Measurements from ENCODE around the gene SAA2. TPM values are rescaled to one million over a fixed set of nuclear protein-coding genes. Genes with fewer than 3 reads are reported as not detected.

SAA2 gene
- total RNA-seq, 1 experiment from 2014 or later = not detected

DNA sequence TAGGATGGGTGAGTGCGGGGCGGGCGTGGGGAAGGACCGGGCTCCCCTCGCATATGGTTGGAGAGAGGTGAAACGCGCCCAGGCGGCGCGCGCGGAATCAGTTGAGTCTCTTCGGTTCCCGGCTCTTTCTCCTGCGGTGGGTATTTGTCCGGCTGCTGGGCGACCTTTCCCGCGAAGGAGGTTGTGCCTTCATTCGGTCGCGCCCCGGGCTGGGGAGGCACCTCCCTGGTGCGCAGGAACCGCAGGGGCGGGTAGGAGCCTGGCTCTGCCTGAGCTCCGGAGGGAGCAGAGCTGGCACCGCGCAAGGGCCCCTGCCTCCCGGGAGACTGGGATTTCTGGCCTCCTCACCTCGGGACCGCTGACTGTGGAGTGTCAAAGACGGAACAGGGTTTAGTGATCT is 39.4 kb downstream of the SAA2 start:
- no peak overlapping the region for H3K4me2 ChIP-seq (ENCODE audit: insufficient read depth, insufficient read length, low read length)
- no CpG with 5 or more reads among the region's 33 CpGs for WGBS (ENCODE audit: extremely low coverage, insufficient read length, low lambda C conversion rate)
- Mint-ChIP-seq H3K27me3 (ENCODE audit: low read depth) (peaks cover 5% of the 10 kb centered on the region), H3K27ac (no peak overlapping the region), H3K4me1 (no peaks in the 10 kb centered on the region), H3K4me3 (no peak overlapping the region), H3K9me3 (no peaks in the 10 kb centered on the region), H3K36me3 (ENCODE audit: insufficient read depth in 1 of 3, low read depth in 3 of 3) (no peaks in the 10 kb centered on the region)
- H3K4ac ChIP-seq (ENCODE audit: low read depth, low read length) = no peak overlapping the region
- H2BK15ac ChIP-seq (ENCODE audit: low read depth, low read length) = no peak overlapping the region
- no peaks in the 10 kb centered on the region for H3K9me3 ChIP-seq (ENCODE audit: control insufficient read depth, low read depth, low read length)
- no peak overlapping the region for H2AK5ac ChIP-seq (ENCODE audit: insufficient read length, low read length)
- no peak overlapping the region for H3K14ac ChIP-seq (ENCODE audit: insufficient read depth, low read length)
- no peaks in the 10 kb centered on the region for H3K23me2 ChIP-seq (ENCODE audit: insufficient read length, low read depth, low read length, poor library complexity, severe bottlenecking)
- no peak overlapping the region for H2BK20ac ChIP-seq (ENCODE audit: low read depth, low read length, poor library complexity, severe bottlenecking)
- no peak overlapping the region for H2BK5ac ChIP-seq (ENCODE audit: insufficient read length, low read length)
- no peak overlapping the region for H3T11ph ChIP-seq (ENCODE audit: low read length)
- H3K9ac ChIP-seq (ENCODE audit: extremely low read depth, insufficient read length, low read length) = no peak overlapping the region
- no peak overlapping the region for H4K91ac ChIP-seq (ENCODE audit: insufficient read length, low read depth, low read length)
- H4K8ac ChIP-seq (replicated peaks; ENCODE audit: insufficient read length, low read depth, low read length) = no peak overlapping the region
- DNase-seq = no peak
- H3K4me1 ChIP-seq (ENCODE audit: insufficient read depth, low read length) = no peaks in the 10 kb centered on the region
- no peaks in the 10 kb centered on the region for H3K79me2 ChIP-seq (ENCODE audit: insufficient read depth, low read length)
- TF ChIP-seq CTCF (conservative IDR thresholded peaks at IDR 0.05) = no peak
- no peaks in the 10 kb centered on the region for H3K79me1 ChIP-seq (ENCODE audit: insufficient read depth, low read depth, low read length, poor library complexity, severe bottlenecking)
- H3K23ac ChIP-seq (ENCODE audit: insufficient read length, low read depth, low read length) = no peak overlapping the region
- H4K20me1 ChIP-seq (ENCODE audit: control insufficient read depth, insufficient read depth, insufficient read length) = no peaks in the 10 kb centered on the region
- H4K5ac ChIP-seq (ENCODE audit: insufficient read length, low read depth, low read length) = no peak overlapping the region
- no peak overlapping the region for H3K27ac ChIP-seq (ENCODE audit: insufficient read length, low read depth, low read length)
- H2BK120ac ChIP-seq (ENCODE audit: low read depth, low read length, poor library complexity, severe bottlenecking) = no peak overlapping the region
- H3K18ac ChIP-seq (ENCODE audit: insufficient read length, low read depth, low read length) = no peak overlapping the region
- no peaks in the 10 kb centered on the region for H3K27me3 ChIP-seq (ENCODE audit: insufficient read depth, low read length)
- no peak overlapping the region for H2BK12ac ChIP-seq (ENCODE audit: insufficient read length, low read depth, low read length)
- no peak overlapping the region for H3K56ac ChIP-seq (ENCODE audit: insufficient read length, low read depth, low read length)
- H2AFZ ChIP-seq (ENCODE audit: low read length) = no peak overlapping the region

All from H9 (cell line).